DMS 273 (cell line): ENCODE results near the gene TRAP1.

Experiments
- DNase-seq: peaks from one replicate; lab custom pipeline; 2025; ENCODE audit not compliant: unreplicated experiment; lab: John Stamatoyannopoulos, UW

The TRAP1 gene

GRCh38 chr16:3652373-3653195 is 64.7 kb downstream of the TRAP1 start:
- peak; percentile 78 for DNase-seq

GRCh38 chr16:3651461-3652372 is 65.6 kb downstream of the TRAP1 start:
- peak; percentile 68 for DNase-seq

GRCh38 chr16:3650631-3651265 is 66.6 kb downstream of the TRAP1 start:
- no peak for DNase-seq

GRCh38 chr16:3646348-3646920 is 70.9 kb downstream of the TRAP1 start:
- no peak for DNase-seq

GRCh38 chr16:3645504-3646347 is 71.6 kb downstream of the TRAP1 start:
- DNase-seq, result peak; percentile 39

- DNase-seq, result no peak
Measured at GRCh38 chr16:3645108-3645503, 72.2 kb downstream of the TRAP1 start.

GRCh38 chr16:3643095-3643730 is 74.1 kb downstream of the TRAP1 start:
- DNase-seq, result no peak

- DNase-seq, result no peak
Measured at GRCh38 chr16:3642397-3643094, 74.8 kb downstream of the TRAP1 start.

GRCh38 chr16:3641801-3642396 is 75.4 kb downstream of the TRAP1 start:
- no peak for DNase-seq

- DNase-seq, result no peak
Measured at GRCh38 chr16:3640632-3641501, 76.5 kb downstream of the TRAP1 start.

- DNase-seq, result no peak
Measured at GRCh38 chr16:3640207-3640606, 77.1 kb downstream of the TRAP1 start.

GRCh38 chr16:3638916-3639644 is 78.2 kb downstream of the TRAP1 start:
- DNase-seq, result no peak

- peak; percentile 25 for DNase-seq
Measured at GRCh38 chr16:3637371-3637923, 79.9 kb downstream of the TRAP1 start.

- no peak for DNase-seq
Measured at GRCh38 chr16:3625911-3626732, 91.2 kb downstream of the TRAP1 start.

- no peak for DNase-seq
Measured at GRCh38 chr16:3625331-3625730, 92.0 kb downstream of the TRAP1 start.

- peak; percentile 19 for DNase-seq
Measured at GRCh38 chr16:3623642-3624041, 93.7 kb downstream of the TRAP1 start.
